Dermis lymphatic vessel endothelial cell (primary cell): ENCODE data around the gene SLAMF7. TPM values are rescaled to one million over a fixed set of nuclear protein-coding genes. Genes with fewer than 3 reads are reported as not detected.

ENCODE experiments used
- total RNA-seq: library from RNA; depleted of rRNA; stranded (reverse); fragments of >200 nt; gene quantifications from 2 replicates; pipeline ENCODE4 v1.2.1, GENCODE V29; 2014

Gene SLAMF7, protein sequence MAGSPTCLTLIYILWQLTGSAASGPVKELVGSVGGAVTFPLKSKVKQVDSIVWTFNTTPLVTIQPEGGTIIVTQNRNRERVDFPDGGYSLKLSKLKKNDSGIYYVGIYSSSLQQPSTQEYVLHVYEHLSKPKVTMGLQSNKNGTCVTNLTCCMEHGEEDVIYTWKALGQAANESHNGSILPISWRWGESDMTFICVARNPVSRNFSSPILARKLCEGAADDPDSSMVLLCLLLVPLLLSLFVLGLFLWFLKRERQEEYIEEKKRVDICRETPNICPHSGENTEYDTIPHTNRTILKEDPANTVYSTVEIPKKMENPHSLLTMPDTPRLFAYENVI
- total RNA-seq, result not detected in 2 replicates

DNA sequence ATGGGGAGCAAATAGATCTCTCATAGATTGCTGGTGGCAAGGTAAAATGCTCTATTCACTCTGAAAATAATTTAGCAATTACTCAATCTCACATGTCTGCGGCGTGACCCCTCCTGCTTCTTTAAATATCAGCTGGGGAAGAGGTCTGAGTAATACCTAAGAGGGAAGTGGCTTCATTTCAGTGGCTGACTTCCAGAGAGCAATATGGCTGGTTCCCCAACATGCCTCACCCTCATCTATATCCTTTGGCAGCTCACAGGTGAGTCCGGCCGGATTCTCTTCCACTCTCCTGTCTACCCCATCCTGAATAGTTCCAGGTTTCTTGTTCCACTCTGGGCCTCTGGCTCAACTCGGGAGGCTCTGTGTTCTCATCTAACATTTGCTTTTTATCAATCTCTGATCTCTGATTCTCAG lies at the start of gene SLAMF7:
SLAMF7 (plus strand) TSS at position 150 of the 414 bp plus-strand sequence; CDS start at position 205, 55 bp downstream.

DNA sequence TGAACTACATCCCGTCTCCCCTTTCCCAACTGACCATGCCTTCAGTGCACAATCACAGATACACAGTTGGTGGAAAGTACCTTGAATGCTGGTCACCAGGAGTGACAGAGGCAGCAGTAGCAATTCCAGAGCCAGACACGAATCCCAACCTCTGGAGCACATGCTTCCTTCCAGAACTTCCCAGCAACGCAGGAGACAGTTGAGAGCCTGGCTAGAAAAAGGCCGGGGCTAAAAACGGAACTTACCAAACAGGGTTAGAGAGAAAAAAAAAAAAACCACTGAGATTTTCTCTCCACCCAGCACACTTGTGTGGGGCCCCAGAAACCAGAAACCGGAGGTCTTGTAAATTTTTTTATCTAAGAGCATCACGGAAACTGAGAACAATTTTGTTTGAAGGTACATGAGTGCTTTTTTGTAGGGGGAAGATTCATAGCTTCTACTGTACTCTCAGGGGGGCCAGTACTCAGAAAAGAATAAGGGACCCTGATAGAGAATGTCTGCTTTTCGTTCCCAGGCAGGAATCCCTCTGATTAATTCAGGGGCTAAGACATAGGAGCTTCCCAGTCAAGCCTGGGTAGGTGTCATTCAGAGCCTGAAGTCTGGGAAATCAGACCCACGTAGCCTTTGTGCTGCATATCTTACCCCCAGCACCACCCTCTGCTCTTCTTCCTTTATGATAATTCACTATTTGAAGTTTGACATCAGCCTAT lies 27.3 kb upstream of the SLAMF7 start, which contains the start of gene CD48:
CD48 (minus strand) TSS at position 221 of the 710 bp plus-strand sequence; CDS start at position 162, 59 bp downstream.

DNA sequence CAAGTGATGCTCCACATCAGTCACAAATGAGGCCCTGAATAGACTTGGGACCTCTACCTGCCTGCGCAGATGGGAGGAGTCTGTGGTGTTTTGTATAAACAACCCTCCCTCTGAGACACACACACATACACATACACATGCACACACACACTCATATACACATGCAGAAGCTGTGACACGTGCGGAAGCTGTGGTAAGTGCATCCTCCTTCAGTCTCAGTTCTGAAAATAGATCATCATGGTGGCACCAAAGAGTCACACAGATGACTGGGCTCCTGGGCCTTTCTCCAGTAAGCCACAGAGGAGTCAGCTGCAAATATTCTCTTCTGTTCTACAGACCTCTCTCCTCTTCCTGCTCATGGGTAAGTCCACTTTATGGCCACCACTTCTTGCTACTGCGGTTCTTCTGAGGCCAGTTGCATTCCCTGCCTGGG lies 56.9 kb downstream of the SLAMF7 start, which contains the start of gene LY9:
LY9 (plus strand) TSS at position 224 of the 433 bp plus-strand sequence; CDS start at position 238, 14 bp downstream.

Other genes with a start within 250 kb of the SLAMF7 start
- not detected in 2 replicates for gene SLAMF6, start 216.0 kb upstream of the SLAMF7 start, total RNA-seq
- gene CD84, start 159.8 kb upstream of the SLAMF7 start, total RNA-seq, result not detected in 2 replicates
- gene SLAMF1, start 92.2 kb upstream of the SLAMF7 start, total RNA-seq, result 0.43 TPM in 1 of 2 replicates, not detected in the other
- gene CD48, start 27.4 kb upstream of the SLAMF7 start, total RNA-seq, result not detected in 2 replicates
- not detected in 2 replicates for gene LY9, start 56.9 kb downstream of the SLAMF7 start, total RNA-seq
- not detected in 2 replicates for gene CD244, start 123.6 kb downstream of the SLAMF7 start, total RNA-seq
- not detected in 2 replicates for gene ITLN1, start 145.9 kb downstream of the SLAMF7 start, total RNA-seq
- 0.09 TPM in 1 of 2 replicates, not detected in the other for gene ITLN2, start 215.6 kb downstream of the SLAMF7 start, total RNA-seq